H1 (cell line): ENCODE results near the gene PACS1. TPM values are rescaled to one million over a fixed set of nuclear protein-coding genes. Genes with fewer than 3 reads are reported as not detected.

Experiments used
- CTCF ChIA-PET: fragments of 300-600 bp; sonication (Branson Sonifier 250); formaldehyde crosslinking; loops from one replicate; lab custom pipeline; 2021; ENCODE audit not compliant: partially characterized antibody; lab: Charles Lee
- POLR2A ChIA-PET: fragments of 300-600 bp; sonication (Branson Sonifier 250); formaldehyde crosslinking; loops from one replicate; lab custom pipeline; 2021; ENCODE audit warnings: inconsistent platforms; ENCODE audit not compliant: partially characterized antibody; lab: Charles Lee
- DNase-seq, 2 experiments: peaks; one replicate each; pipeline versions ENCODE4 v3.0.0 to v3.0.0-alpha.2; 2010 to 2022; ENCODE audit warnings: low spot score in 2 of 2, low read depth in 1 of 2, mixed read lengths in 1 of 2
- FAIRE-seq: peaks from 2 replicates; lab custom pipeline; 2011; peaks lifted over from hg19 to GRCh38; lab: Jason Lieb, UNC
- H2AFZ ChIP-seq: 2 replicates; pipeline ENCODE4 v1.8.1; 2012; ENCODE audit warnings: low read length, inconsistent platforms
- H2AK5ac ChIP-seq: 2 replicates; pipeline ENCODE4 v1.6.1; 2013; ENCODE audit warnings: low read depth, low read length
- H2BK120ac ChIP-seq: replicated peaks from 2 replicates; pipeline ENCODE3; 2013; ENCODE audit warnings: low read depth, low read length, inconsistent platforms
- H2BK12ac ChIP-seq: 2 replicates; pipeline ENCODE4 v1.6.1; 2013; ENCODE audit warnings: low read depth, low read length
- H2BK15ac ChIP-seq: 2 replicates; pipeline ENCODE4 v1.6.1; 2013; ENCODE audit warnings: low read length
- H2BK20ac ChIP-seq: 2 replicates; pipeline ENCODE4 v1.6.1; 2013; ENCODE audit warnings: low read length
- H2BK5ac ChIP-seq: 2 replicates; pipeline ENCODE4 v1.6.1; 2013; ENCODE audit warnings: low read depth, low read length
- H3K14ac ChIP-seq: 2 replicates; pipeline ENCODE4 v1.6.1; 2013; ENCODE audit warnings: inconsistent platforms; ENCODE audit not compliant: insufficient read length
- H3K18ac ChIP-seq: 2 replicates; pipeline ENCODE4 v1.6.1; 2013; ENCODE audit warnings: low read length; ENCODE audit errors: extremely low read depth
- H3K23ac ChIP-seq: 2 replicates; pipeline ENCODE4 v1.6.1; 2013; ENCODE audit warnings: inconsistent platforms; ENCODE audit not compliant: insufficient read length
- H3K23me2 ChIP-seq: 2 replicates; pipeline ENCODE4 v1.6.1; 2013; ENCODE audit warnings: low read depth, low read length
- H3K27ac ChIP-seq: 2 replicates; pipeline ENCODE4 v1.6.1; 2011; ENCODE audit warnings: low read depth, low read length, inconsistent platforms
- H3K27me3 ChIP-seq, 4 experiments: replicated peaks in 1 of 4; 1 replicate in 1 of 4; 2 replicates in 3 of 4; pipeline versions ENCODE4 v1.6.1 to v1.8.1; 2011 to 2013; ENCODE audit warnings: low read length in 3 of 4, mild to moderate bottlenecking in 3 of 4, inconsistent platforms in 2 of 4, mixed read lengths in 2 of 4, moderate library complexity in 1 of 4; ENCODE audit not compliant: control insufficient read depth in 3 of 4, insufficient read depth in 3 of 4; ENCODE audit errors: extremely low read depth in 1 of 4
- H3K36me3 ChIP-seq, 4 experiments: 2 replicates each; pipeline versions ENCODE4 v1.6.1 to v1.8.1; 2011 to 2013; ENCODE audit warnings: mild to moderate bottlenecking in 4 of 4, low read length in 3 of 4, moderate library complexity in 2 of 4, control low read depth in 1 of 4, inconsistent platforms in 1 of 4; ENCODE audit not compliant: insufficient read depth in 4 of 4, control insufficient read depth in 2 of 4
- H3K4ac ChIP-seq: replicated peaks from 2 replicates; pipeline ENCODE3; 2013; ENCODE audit warnings: low read length, low read depth, mixed read lengths, inconsistent platforms; ENCODE audit not compliant: insufficient read length
- H3K4me1 ChIP-seq, 4 experiments: replicated peaks in 1 of 4; 1 replicate in 1 of 4; 2 replicates in 3 of 4; pipeline versions ENCODE4 v1.6.1 to v1.8.1; 2011 to 2013; ENCODE audit warnings: low read length in 3 of 4, inconsistent platforms in 2 of 4, mixed read lengths in 1 of 4; ENCODE audit not compliant: insufficient read depth in 4 of 4, control insufficient read depth in 3 of 4
- H3K4me2 ChIP-seq, 2 experiments: 2 replicates each; pipeline versions ENCODE4 v1.6.1 to v1.8.1; 2011 to 2013; ENCODE audit warnings: low read depth in 2 of 2, low read length in 2 of 2, control low read depth in 1 of 2, inconsistent platforms in 1 of 2, mild to moderate bottlenecking in 1 of 2; ENCODE audit not compliant: insufficient read depth in 1 of 2
- H3K4me3 ChIP-seq, 4 experiments: fragments of 200-600, 300-600 bp in 1 of 4; sonication (generic), shearing (Covaris generic), sonication (Bioruptor Twin) in 1 of 4; 2 replicates each; pipeline versions ENCODE4 v1.5.1 to v1.8.1; 2011 to 2016; ENCODE audit warnings: low read length in 4 of 4, low read depth in 3 of 4, control low read depth in 2 of 4, inconsistent platforms in 2 of 4, mild to moderate bottlenecking in 2 of 4, mixed read lengths in 1 of 4, moderate library complexity in 1 of 4; ENCODE audit not compliant: insufficient read depth in 2 of 4; ENCODE audit errors: extremely low read depth in 1 of 4
- H3K56ac ChIP-seq: replicated peaks from 2 replicates; pipeline ENCODE3; 2013; ENCODE audit warnings: low read depth, mild to moderate bottlenecking, mixed read lengths, low read length, inconsistent platforms; ENCODE audit not compliant: insufficient read length
- H3K79me1 ChIP-seq: 2 replicates; pipeline ENCODE4 v1.6.1; 2013; ENCODE audit warnings: low read depth, low read length, control low read depth
- H3K79me2 ChIP-seq, 2 experiments: 2 replicates each; pipeline versions ENCODE4 v1.6.1 to v1.8.1; 2012 to 2013; ENCODE audit warnings: low read length in 2 of 2, mild to moderate bottlenecking in 2 of 2, inconsistent platforms in 1 of 2; ENCODE audit not compliant: insufficient read depth in 2 of 2, control insufficient read depth in 1 of 2
- H3K9ac ChIP-seq, 4 experiments: replicated peaks in 1 of 4; 1 replicate in 1 of 4; 2 replicates in 3 of 4; pipeline versions ENCODE4 v1.6.1 to v1.8.1; 2011 to 2013; ENCODE audit warnings: low read depth in 3 of 4, low read length in 3 of 4, control low read depth in 2 of 4, mild to moderate bottlenecking in 2 of 4, moderate library complexity in 2 of 4, inconsistent platforms in 1 of 4; ENCODE audit errors: extremely low read depth in 1 of 4
- H3K9me3 ChIP-seq, 2 experiments: 2 replicates each; pipeline versions ENCODE4 v1.6.1 to v1.8.1; 2012 to 2013; ENCODE audit warnings: mild to moderate bottlenecking in 2 of 2, moderate library complexity in 2 of 2, control low read depth in 1 of 2, inconsistent platforms in 1 of 2, low read depth in 1 of 2, low read length in 1 of 2, mixed read lengths in 1 of 2; ENCODE audit not compliant: insufficient read depth in 2 of 2
- H4K20me1 ChIP-seq, 2 experiments: replicated peaks in 1 of 2; 2 replicates each; pipeline versions ENCODE3 to v1.8.1; 2011 to 2013; ENCODE audit warnings: inconsistent platforms in 2 of 2, low read length in 2 of 2, mild to moderate bottlenecking in 1 of 2; ENCODE audit not compliant: insufficient read depth in 2 of 2, control insufficient read depth in 1 of 2
- H4K5ac ChIP-seq: 2 replicates; pipeline ENCODE4 v1.6.1; 2013; ENCODE audit warnings: low read length, low read depth, mixed read lengths, inconsistent platforms; ENCODE audit not compliant: insufficient read length
- H4K8ac ChIP-seq: 2 replicates; pipeline ENCODE4 v1.8.0; 2013; ENCODE audit warnings: mild to moderate bottlenecking, moderate library complexity, low read length, inconsistent platforms; ENCODE audit not compliant: insufficient read depth; ENCODE audit errors: extremely low read depth
- H4K91ac ChIP-seq: replicated peaks from 2 replicates; pipeline ENCODE3; 2013; ENCODE audit warnings: low read length, mixed read lengths, inconsistent platforms; ENCODE audit not compliant: insufficient read length
- CBX8 ChIP-seq: fragments of 300-800, 300-1000 bp; sonication (generic); IDR thresholded peaks from 2 replicates; pipeline ENCODE4 v1.7.1; 2016; ENCODE audit warnings: low read depth, low read length, borderline replicate concordance
- CHD1 ChIP-seq: IDR thresholded peaks from 2 replicates; pipeline ENCODE4 v1.6.1; 2012; ENCODE audit warnings: low read depth, low read length, improper control_type of control experiment
- HDAC6 ChIP-seq: IDR thresholded peaks from one replicate; pipeline ENCODE4 v1.7.1; 2012; ENCODE audit warnings: low read depth, mild to moderate bottlenecking, inconsistent platforms, low read length, moderate library complexity
- MAFK ChIP-seq: IDR thresholded peaks from 2 replicates; pipeline ENCODE4 v1.6.1; 2012; ENCODE audit warnings: low read depth, mild to moderate bottlenecking, improper control_type of control experiment, low read length
- POLR2AphosphoS5 ChIP-seq: IDR thresholded peaks from 2 replicates; pipeline ENCODE4 v1.6.1; 2011; ENCODE audit warnings: low read depth, low read length
- RNF2 ChIP-seq: fragments of 200-900, 300-1000 bp; sonication (generic); IDR thresholded peaks from 2 replicates; pipeline ENCODE4 v1.7.1; 2016; ENCODE audit warnings: borderline replicate concordance, low read depth, mild to moderate bottlenecking, antibody characterized with exemption, low read length; ENCODE audit not compliant: poor library complexity, severe bottlenecking; ENCODE audit errors: missing control alignments
- SIRT6 ChIP-seq: IDR thresholded peaks from one replicate; pipeline ENCODE4 v1.7.1; 2012; ENCODE audit warnings: low read length, inconsistent platforms
- SUZ12 ChIP-seq: fragments of 200-600 bp; sonication (generic); IDR thresholded peaks from 2 replicates; pipeline ENCODE4 v1.6.1; 2012; ENCODE audit warnings: mild to moderate bottlenecking, inconsistent platforms, low read length, moderate library complexity, mixed read lengths
- TAF1 ChIP-seq: IDR thresholded peaks from 2 replicates; pipeline ENCODE4 v1.6.1; 2011; ENCODE audit warnings: mild to moderate bottlenecking, low read depth, low read length
- WGBS, 2 experiments: shearing (Covaris generic) in 1 of 2; methylation state at CpG; one replicate each; pipeline versions ENCODE4 v1.1.6 to v1.1.7; 2013 to 2015; ENCODE audit warnings: low lambda C conversion rate in 2 of 2, mixed read lengths in 2 of 2, inconsistent platforms in 1 of 2, low coverage in 1 of 2, missing lambda C conversion rate in 1 of 2; ENCODE audit not compliant: insufficient replicate concordance in 2 of 2, insufficient coverage in 1 of 2, insufficient read length in 1 of 2; ENCODE audit errors: extremely low coverage in 1 of 2, missing lambda C conversion rate in 1 of 2; 5-methylcytosine and 5-hydroxymethylcytosine counted together
- polyA plus RNA-seq, 7 experiments: library from polyadenylated mRNA; depleted of rRNA in 3 of 7; stranded (reverse) in 5 of 7; unstranded in 2 of 7; fragments of >200 nt in 5 of 7; fragments of 200-250 nt in 2 of 7; gene quantifications; 1 replicate in 5 of 7; 2 replicates in 1 of 7; 4 replicates in 1 of 7; pipeline versions ENCODE4 v1.2.1 to v1.2.3, GENCODE V29; 2011 to 2013; ENCODE audit warnings: missing spikeins in 2 of 7, mixed read lengths in 2 of 7
- total RNA-seq: library from RNA; stranded (reverse); fragmentation: NEBNext Ultra II Directional; extraction: Animal tissue kit (Norgen Biotek cat#: 25700); gene quantifications from 2 replicates; pipeline ENCODE4 v1.2.1, GENCODE V29; 2021
- TF ChIP-seq, protein P1 (sequence below): IDR thresholded peaks from 2 replicates; pipeline ENCODE4 v1.6.1; 2012; ENCODE audit warnings: low read length, inconsistent platforms
- TF ChIP-seq, protein P2 (sequence below): IDR thresholded peaks from 2 replicates; pipeline ENCODE4 v1.6.1; 2012; ENCODE audit warnings: inconsistent platforms

PACS1 gene
- total and polyA plus RNA-seq, 2 of the 8 experiments (the other 6 are each of a cell fraction or from before 2014, with no cell fraction given): 11.5 to 36.0 TPM

DNA sequence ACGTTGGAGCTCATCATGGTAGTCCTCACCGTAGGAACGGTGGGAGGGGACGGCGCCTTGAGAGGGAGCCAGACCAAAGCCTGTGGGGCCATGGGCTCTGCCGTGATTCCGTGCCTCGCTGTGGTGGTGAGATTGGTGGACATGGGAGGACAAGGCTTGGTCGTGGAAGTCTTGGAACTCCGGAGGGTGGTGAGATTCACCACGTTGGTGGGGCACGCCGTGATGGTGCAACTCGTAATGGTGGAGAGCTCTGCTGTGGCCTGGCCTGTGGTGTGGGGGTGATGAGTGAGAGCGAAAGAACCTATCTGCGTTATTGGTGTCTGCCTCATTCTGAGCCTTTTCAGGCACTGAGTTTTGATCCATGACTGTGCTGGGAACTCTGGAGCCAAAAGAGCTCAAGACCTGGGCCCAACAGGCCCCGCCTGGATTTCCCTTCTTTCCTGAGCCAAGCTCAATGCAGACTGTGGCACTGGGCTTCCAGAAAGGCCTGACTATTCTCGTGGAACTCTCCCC, 44.0 kb upstream of the PACS1 start, which contains the start of gene CATSPER1:
Gene CATSPER1 (minus strand): TSS at position 463 of the 513 bp plus-strand sequence. CDS start 100 bp downstream, at position 363.
- no peak within 1 kb of the TSS for H2BK5ac ChIP-seq
- WGBS, 2 experiments: 92% methylated on average over 18 of the region's 18 CpGs; no CpG with 5 or more reads in 1 of the 2 experiments
- peak within 1 kb of the TSS; percentile 72; the same call in 1 of the 2 replicates for H2BK15ac ChIP-seq
- no peak within 1 kb of the TSS for H3K9ac ChIP-seq
- POLR2A ChIA-PET: interaction anchor here (0.8 to 1.0 kb wide), 2 partner anchors 8 to 18 kb away, joined by 3 read pairs; no protein-coding TSS in a partner anchor
- DNase-seq: no peak
- H3K4me3 ChIP-seq: no peak within 1 kb of the TSS
- no peak within 1 kb of the TSS for H4K5ac ChIP-seq
- no peak within 1 kb of the TSS for H2BK20ac ChIP-seq
- peaks cover 0 to 15% (median 5%) of the 10 kb centered on the region in 4 experiments; a peak in 4 of 7 replicates for H3K27me3 ChIP-seq
- H3K14ac ChIP-seq: no peak within 1 kb of the TSS
- no peaks in the 10 kb centered on the region for H3K9me3 ChIP-seq
- no peak within 1 kb of the TSS for H2BK120ac ChIP-seq
- H2AK5ac ChIP-seq: no peak within 1 kb of the TSS
- TF ChIP-seq MAFK: no peak
- TF ChIP-seq POLR2AphosphoS5: no peak
- no peak for TF ChIP-seq CBX8
- TF ChIP-seq, protein P1, sequence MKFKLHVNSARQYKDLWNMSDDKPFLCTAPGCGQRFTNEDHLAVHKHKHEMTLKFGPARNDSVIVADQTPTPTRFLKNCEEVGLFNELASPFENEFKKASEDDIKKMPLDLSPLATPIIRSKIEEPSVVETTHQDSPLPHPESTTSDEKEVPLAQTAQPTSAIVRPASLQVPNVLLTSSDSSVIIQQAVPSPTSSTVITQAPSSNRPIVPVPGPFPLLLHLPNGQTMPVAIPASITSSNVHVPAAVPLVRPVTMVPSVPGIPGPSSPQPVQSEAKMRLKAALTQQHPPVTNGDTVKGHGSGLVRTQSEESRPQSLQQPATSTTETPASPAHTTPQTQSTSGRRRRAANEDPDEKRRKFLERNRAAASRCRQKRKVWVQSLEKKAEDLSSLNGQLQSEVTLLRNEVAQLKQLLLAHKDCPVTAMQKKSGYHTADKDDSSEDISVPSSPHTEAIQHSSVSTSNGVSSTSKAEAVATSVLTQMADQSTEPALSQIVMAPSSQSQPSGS: no peak
- no peak for TF ChIP-seq RNF2
- TF ChIP-seq SUZ12: no peak
- TF ChIP-seq CHD1: no peak
- no peak for TF ChIP-seq HDAC6
- TF ChIP-seq TAF1: no peak
- TF ChIP-seq SIRT6: no peak
- TF ChIP-seq, protein P2, sequence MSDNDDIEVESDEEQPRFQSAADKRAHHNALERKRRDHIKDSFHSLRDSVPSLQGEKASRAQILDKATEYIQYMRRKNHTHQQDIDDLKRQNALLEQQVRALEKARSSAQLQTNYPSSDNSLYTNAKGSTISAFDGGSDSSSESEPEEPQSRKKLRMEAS: no peak
- TF ChIP-seq, all 59 proteins: peak for 0
- Histone ChIP-seq H3K56ac (no peak within 1 kb of the TSS), H3K23ac (no peak within 1 kb of the TSS), H4K91ac (no peak within 1 kb of the TSS), H3K27ac (no peak within 1 kb of the TSS), H3K4ac (no peak within 1 kb of the TSS), H3K79me2 (no peaks in the 10 kb centered on the region), H3K23me2 (no peaks in the 10 kb centered on the region), H3K36me3 (no peaks in the 10 kb centered on the region), H2AFZ (no peak within 1 kb of the TSS), H2BK12ac (0 out of 2 replicates have a peak within 1 kb of the TSS, but pooled peaks have one; percentile 17), H4K8ac (no peak within 1 kb of the TSS), H3K79me1 (no peaks in the 10 kb centered on the region), H3K4me1 (peaks cover 0 to 3% (median 1%) of the 10 kb centered on the region in 4 experiments; a peak in 1 of 7 replicates), H3K18ac (no peak within 1 kb of the TSS), H3K4me2 (no peak within 1 kb of the TSS), H4K20me1 (no peaks in the 10 kb centered on the region)
- FAIRE-seq: no peak
- CTCF ChIA-PET: interaction anchor here (1.1 to 1.6 kb wide), 5 partner anchors 13 to 142 kb away, joined by 3 to 6 read pairs (median 3); no protein-coding TSS in a partner anchor
